ENCODE data around the gene GMPPB.

GRCh38 chr3:49751501-49751900 is 27.8 kb upstream of the GMPPB start:
- TF ChIP-seq POLR2AphosphoS5 (IDR thresholded peaks at IDR 0.05; ENCODE audit: borderline replicate concordance, low read depth, low read length) = no peak
- no peak for TF ChIP-seq EZH2 (IDR thresholded peaks at IDR 0.05)
- TF ChIP-seq FOXP2 (optimal IDR thresholded peaks at IDR 0.05; ENCODE audit: control extremely low read depth, extremely low read length, insufficient read depth) = no peak

Data from SK-N-MC (cell line).